UCSD-AML1 (cell line): ENCODE results near the gene FOXE1.

Experiments used
- DNase-seq: peaks from one replicate; lab custom pipeline; 2025; ENCODE audit not compliant: unreplicated experiment; lab: John Stamatoyannopoulos, UW

Gene FOXE1

DNA sequence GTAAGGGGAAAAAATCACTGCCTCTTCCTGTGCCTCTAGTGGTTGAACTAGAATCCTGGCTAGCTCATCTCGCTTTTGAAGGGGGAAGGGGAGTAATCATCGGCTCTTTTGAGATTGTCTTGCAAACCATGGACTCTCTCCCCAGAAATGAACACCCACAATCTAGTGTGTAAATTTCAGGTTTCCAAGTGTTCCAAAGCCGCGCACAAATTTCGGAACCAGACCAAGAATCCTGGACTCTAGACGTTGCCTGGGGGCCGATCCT is 4.9 kb upstream of the FOXE1 start:
- no peak for DNase-seq

DNA sequence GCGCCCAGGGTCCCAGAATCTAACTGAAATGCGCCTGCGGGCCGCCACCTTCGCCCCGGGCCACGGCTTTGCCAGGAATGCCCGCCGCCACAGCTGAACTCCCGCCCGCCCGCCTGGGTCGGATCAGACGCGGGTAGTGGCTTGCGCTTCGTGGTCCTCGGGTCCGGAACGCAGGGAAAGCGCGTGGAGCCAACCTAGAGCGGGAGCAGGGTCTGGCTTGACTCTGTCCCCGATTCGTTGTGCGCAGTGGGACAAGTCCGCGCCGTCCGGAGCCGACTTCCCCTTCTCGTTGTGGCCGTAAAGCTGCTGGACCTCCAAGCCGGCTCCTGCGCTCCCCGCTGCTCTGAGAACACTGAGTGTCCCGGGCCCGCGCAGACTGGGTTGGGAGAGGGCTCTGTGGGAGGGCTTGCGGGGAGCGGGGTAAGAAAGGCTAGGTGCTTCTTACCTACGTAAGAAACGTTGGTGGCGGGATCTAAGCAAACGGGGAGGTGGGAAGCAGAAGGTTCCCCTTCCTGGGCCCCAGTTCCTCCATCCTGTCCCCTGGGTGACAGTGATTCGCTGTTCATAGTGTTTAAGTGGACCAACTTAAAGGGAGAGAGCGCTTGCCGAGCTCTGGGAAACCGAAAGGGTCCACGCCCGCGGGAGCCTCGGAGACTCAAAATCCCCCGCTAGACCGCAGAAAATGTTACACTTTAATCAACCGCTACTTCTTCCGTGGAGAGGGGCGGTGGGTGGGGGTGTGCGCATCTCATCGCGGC is 4.4 kb upstream of the FOXE1 start:
- no peak for DNase-seq

DNA sequence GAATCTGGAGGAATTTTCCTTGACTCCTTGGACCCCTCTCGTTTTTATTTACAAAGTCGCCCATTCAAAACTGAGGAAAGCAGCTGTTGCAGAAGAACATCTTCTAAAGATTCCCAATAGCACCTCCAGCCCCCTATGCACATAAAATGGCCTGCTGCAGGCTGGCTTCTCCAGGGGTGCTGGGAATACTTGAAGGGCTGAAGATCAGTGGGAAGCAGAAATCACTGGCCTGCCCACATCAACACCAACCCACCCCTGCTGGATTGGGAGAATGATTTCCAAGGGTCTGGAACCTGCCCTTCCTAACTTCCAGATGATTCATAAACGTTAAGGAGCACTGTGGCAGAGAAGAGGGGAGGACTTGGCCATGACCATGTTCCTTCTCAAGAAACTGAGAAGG is 3.0 kb upstream of the FOXE1 start:
- no peak for DNase-seq

DNA sequence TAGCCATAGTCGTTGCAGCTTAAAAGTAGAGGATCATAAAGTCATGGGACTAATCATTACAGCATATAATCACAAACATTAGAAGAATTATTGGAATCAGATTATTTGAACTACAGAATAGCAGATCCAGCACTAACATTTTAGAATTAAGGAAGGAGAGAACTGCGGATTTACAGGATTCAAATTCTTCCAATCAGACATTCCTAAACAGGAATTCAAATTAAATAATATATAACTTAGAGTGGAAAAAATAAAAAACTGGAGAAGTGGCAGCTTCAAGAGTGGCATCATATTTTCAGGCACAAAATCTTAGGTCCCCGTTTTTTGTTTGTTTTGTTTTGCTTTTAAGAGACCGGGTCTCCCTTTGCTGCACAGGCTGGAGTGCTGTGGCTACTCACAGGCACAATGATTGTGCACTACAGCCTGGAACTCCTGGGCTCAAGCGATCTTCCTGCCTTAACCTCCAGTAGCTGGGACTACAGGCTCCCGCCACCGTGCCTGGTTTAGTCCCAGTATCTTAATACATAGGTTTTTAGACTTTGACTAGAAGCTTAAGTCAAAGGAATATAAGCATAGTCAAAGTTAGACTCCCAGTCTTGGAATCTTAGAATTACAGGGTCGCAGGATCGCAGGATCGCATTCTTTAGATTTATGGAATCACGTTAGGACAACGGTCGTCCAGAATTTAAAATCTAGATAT is 2.1 kb upstream of the FOXE1 start:
- no peak for DNase-seq

DNA sequence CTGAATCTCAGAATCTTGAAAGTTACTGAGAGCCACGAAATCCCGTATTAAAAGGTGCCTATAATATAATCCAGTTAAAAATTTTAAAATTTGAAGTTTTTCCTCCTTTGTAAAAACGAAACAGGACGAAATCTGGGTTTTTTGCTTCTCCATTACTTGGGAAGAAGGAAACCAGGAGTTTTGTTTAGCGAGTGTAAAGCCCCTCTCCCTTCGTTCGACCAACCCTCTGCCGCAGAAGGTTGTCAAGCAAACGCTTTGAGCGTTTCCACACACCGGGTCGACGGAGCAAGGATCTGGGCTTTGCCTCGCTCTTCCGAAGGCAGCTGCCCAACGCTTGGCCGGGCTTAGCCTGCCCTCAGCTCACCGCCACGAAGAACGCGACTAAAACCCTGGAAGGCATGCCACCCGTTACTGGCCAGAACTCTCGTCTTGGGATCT is 1.6 kb upstream of the FOXE1 start:
- no peak for DNase-seq

DNA sequence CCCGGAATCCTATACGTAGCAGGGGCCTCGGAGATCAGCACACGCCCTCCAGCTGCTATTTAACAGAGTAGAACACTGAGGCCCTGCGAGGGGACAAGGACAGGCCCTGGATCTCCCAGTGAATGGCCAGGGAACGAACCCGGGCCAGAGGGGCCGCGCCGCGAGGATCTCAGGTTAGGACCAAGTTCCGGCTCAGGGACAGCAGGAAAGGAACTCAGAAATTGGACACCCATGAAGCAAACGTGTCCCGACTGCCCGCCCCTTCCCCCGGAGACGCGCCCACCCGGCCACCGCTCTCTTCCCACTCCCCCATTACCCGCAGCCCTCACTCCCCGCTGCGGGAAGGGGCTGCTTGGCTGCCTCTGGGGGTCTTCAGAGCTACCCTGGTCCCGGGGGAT is 1.0 kb upstream of the FOXE1 start:
- DNase-seq, result no peak

DNA sequence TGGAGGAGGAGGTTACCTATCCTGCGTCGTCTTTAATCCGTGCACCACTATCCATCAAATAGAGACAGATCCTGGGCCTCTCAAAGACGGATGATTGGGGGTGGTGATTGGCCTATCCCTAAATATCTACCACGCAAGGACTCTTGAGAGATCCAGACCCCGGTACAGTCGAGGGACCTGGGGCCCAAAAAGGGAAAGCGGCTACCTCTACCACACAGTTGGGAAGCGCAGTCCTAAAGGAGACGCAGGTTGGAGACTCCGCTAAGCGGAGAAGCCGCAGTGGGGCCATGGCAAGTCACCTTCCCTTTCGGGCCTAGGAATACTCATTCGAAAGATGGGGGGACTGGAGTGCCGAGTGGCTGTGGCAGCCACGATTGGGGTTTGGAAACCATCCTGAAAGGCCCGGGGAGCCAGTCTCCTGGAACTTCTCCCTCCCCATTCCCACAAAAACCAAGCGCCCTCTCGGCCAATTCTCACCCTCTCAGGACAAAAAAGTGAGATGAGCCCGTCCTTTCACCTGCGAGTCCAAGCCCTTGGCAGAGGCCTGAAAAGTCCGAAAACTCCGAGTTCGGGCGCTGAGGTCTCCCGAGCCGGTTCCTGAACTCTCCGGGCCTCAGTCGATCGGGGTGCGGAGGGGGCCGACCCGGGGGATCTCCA is 499 bp upstream of the FOXE1 start:
- DNase-seq, result no peak

DNA sequence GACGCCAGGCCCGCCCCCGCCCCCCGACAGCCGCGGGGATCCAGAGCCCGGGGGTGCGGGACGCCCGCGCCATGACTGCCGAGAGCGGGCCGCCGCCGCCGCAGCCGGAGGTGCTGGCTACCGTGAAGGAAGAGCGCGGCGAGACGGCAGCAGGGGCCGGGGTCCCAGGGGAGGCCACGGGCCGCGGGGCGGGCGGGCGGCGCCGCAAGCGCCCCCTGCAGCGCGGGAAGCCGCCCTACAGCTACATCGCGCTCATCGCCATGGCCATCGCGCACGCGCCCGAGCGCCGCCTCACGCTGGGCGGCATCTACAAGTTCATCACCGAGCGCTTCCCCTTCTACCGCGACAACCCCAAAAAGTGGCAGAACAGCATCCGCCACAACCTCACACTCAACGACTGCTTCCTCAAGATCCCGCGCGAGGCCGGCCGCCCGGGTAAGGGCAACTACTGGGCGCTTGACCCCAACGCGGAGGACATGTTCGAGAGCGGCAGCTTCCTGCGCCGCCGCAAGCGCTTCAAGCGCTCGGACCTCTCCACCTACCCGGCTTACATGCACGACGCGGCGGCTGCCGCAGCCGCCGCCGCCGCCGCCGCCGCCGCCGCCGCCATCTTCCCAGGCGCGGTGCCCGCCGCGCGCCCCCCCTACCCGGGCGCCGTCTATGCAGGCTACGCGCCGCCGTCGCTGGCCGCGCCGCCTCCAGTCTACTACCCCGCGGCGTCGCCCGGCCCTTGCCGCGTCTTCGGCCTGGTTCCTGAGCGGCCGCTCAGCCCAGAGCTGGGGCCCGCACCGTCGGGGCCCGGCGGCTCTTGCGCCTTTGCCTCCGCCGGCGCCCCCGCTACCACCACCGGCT is 1.0 kb downstream of the FOXE1 start:
- DNase-seq, result no peak

DNA sequence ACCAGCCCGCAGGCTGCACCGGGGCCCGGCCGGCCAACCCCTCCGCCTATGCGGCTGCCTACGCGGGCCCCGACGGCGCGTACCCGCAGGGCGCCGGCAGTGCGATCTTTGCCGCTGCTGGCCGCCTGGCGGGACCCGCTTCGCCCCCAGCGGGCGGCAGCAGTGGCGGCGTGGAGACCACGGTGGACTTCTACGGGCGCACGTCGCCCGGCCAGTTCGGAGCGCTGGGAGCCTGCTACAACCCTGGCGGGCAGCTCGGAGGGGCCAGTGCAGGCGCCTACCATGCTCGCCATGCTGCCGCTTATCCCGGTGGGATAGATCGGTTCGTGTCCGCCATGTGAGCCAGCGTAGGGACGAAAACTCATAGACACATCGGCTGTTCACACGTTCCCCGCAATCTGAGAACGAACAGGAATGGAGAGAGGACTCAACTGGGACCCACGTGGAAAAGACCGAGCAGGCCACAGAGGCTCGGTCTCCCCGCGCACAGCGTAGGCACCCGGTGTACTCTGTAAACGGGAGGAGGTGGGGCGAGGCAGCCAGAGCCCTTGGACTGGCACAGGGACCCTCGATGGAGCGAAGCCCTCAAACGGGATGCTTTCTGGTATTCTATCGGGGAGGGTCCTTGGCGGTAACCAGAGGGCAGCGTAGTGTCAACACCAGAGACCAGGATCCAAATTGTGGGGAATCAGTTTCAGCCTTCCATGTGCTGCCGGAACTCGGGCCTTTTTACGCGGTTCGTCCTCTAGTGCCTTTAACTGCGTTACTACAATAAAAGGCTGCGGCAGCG is 1.9 kb downstream of the FOXE1 start:
- DNase-seq, result no peak

DNA sequence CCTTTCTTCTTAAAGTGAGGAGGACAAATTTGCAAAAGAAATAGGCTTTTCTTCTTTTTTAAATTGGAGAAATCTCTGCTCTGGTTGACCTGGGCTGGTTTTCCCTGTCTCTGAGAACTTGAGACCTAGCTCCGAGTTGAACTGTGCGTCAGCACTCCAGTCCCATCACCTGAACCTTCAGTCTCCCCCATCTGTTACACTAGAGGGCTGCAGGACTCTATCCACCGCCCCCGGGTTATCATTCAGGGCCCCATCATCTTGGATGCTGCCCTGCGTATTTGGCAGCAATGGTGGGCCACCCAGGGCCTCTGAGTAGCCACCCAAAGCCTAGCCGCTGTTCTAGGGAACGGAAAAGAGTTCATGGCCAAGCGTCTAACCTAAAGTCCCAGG is 2.5 kb downstream of the FOXE1 start:
- DNase-seq, result no peak

DNA sequence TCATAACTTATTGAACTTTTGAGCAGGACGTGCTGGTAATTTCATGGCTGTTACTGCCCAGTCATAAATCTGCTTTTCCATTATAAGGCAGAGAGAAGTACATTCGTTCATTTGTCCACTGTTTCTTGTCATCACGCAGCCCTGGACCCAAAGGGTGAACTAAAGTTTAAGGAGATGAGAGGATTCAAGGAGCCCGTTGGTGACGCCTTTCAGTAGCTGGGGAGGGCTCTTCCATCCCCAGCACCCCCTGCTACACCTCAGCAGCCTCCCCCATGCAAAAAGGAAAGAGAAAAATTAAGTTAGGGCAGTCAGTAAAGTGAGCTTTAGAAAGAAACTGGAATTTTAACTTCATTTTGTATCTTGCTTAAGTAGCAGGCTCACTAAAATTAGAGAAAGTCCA is 2.9 kb downstream of the FOXE1 start:
- no peak for DNase-seq

DNA sequence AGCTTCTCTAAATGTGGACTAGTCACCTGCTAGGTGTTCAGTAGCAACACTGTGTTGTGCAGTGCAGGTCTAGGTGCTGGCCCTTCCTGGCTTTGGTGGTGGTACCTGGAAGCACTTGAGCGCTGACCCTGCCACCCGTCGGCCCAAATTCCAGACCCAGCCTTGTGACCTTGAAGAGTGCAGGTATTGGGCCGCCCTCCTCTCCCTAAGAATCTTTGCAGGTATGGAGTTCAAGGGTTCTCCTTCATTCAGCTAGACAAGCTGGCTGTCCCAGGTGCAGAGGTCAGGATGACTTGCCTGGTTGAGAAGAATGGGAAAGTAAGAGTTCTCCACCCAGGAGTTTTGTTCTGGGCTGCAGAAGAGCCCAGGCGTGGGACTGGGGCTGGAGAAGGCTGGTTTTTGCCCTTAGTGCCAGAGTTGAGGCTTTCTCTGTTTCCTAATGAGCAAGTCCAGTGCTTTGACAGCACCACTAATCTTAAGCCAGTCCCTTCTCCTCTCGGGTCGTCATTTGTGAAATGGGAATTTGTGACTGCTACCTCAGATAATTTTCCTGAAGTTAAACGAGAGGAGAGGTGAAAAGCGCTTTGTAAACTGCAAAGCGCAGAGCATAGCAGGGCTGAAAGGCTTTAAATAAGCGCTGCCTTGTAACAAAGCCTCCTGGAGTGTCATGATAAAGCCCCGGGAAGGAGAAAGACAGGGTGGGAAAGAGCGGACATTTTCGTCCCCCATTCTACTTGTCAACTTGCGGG is 4.0 kb downstream of the FOXE1 start:
- DNase-seq, result no peak

DNA sequence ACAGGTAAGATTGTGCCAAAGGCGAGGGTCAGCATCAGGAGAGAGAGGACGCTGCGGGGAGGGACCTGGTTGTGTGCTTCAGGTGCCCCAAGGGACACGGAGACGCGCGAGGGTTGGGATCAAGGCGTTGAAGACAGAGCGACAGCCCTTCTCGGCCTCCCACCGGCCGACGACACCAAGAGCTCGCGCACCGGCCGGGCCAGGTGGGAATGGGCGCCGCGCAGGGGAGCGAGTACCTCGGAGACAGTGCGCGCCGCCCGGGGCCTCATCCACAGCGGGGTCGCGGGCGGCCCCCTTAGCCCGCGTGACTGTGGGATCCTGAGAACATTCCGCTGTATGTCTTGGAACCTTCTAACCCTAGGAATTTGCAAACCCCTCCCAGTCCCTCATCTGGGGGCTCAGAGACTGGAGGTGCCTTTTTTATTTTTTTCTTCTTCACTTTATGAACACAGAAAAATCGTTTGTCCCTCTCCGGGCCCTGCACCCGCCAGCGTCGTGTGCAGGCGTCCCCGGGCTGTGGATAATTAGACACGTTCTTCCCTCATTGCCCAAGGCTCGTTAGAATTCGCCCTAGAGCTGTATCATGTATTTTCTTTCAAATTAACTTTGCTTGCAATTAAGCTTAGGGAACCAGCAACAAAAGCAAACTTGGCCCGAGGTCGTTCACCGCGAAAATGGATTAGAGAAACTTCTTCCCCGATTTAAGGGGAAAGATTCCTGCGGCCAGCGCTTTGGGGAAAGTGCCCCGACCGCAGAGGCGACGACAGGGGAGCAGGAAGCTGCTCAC is 4.8 kb downstream of the FOXE1 start:
- peak; percentile 48 for DNase-seq

DNA sequence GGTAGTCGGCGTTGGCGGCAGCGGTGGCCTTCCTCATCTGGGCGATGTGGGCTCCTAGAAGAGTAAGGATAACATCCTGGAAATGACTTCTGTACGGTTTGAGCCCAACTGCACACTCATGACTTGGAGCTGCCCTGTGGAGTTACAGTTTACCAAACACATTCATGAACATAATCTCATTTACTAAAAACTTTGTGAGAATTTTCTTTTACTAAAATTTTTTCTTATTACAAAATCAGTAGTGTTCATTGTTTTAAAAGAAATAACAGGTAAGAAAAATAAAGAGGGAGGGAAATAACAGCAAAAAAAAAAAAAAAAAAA is 5.3 kb downstream of the FOXE1 start:
- no peak for DNase-seq

DNA sequence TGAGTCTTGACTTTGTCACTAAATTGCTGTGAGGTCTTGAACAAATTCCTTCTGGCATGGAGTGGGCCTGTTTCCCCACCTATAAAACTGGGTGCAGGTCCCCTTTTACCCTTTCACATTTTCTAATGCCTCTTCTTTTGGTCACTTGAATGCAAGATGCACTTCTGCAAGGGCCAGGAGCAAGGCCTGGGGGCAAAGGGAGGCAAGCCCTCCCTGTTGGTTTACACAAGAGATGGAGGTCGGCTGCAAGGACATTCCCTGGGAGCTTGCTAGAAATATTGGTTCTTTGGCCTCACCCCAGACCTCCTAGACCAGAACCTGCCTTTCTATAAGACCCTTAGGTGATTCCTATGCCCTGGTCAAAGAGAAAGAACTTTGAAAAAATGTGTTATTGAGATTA is 5.8 kb downstream of the FOXE1 start:
- DNase-seq, result no peak

DNA sequence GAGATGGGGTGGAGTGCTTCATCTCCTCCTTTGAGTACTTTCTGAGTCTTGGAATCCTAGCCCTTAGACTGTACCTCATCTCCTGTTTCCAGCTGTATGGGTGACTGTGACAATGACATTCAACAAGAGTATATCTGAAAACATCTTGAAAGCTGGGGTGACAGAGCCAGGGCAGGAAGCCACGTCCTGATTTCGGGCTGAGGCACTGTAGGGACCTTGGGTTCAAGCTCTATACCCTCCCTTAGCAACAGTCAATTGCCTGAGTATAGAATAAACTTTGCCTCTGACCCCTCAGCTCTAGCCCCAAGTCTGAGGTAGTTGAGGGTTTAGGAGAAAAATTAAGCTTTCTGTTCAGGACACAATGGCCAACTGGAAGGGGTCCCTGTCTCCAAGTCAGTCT is 6.3 kb downstream of the FOXE1 start:
- no peak for DNase-seq

DNA sequence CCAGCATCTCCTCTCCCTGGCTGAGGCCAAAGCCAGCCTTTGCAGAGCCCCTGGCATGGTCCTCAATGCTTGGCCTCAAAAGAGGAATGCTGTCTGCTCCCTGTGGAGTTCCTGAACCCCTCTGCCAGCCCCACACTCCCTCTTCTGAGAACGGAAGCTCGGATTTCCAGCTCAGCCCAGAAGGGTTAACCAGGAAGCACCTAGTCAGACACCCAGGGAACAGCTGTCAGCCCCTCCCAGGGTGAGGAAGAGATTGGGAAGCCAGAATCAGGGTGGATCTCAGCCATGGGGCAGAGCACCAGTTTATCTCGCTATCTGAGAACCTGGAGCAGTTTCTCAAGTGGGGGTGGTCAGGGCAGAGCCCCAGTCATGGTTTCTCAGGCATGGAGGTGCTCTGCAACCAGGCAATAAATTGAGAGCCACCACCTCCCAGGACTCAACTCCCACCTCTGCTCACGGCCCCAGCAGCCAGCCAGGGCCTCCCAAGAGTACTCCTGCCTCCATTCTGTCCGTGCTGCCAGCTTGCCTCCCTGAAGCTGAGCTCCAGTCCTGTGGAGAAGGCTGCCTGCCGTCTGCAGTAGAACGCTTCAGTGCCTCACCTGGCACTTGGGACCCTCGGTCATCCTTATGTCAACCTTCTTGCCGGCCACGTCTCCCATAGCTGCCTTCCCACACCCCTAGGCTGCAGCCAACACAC is 7.6 kb downstream of the FOXE1 start:
- no peak for DNase-seq

DNA sequence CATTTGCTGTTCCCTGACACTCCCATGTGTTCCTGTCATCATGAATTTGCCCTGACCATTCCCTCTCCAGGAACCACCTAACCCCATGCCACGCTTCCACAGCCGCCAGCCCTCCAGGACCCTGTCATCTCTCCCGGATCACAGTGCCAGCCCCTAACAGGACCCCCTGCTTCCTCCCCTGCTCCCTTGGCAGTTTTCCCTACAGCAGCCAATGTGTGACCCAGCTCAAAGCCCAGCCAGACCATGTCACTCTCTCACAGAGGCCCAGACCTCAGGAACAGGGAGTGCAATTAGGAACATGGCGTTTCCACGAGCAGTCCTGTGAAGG is 8.1 kb downstream of the FOXE1 start:
- no peak for DNase-seq

DNA sequence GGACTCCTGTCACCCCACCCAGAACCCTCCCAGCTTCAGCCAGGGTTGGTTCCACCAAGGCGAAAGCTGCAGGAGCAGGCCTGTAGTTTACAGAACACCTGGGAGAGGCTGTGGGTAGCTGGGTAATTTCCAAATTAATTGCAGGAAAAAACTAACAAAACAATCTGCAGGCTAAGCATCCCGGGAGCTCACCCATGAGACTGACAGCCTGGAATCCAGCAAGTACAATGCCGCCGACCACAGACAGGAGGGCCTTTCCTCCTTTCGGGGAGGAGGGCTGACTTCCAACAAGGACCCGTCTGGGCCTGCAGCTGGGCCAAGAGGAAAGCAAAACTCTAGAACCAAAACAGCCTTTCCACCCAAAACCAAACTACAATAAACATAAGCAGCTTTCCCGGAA is 10.3 kb downstream of the FOXE1 start:
- no peak for DNase-seq
